ENCODE results near the gene SLC35D1.
"Not testable (repeated sequence)": the region's sequence is repeated elsewhere in the genome, so short reads cannot be mapped to it uniquely, and the experiment has no call there.

- TF ChIP-seq CTCF (conservative IDR thresholded peaks at IDR 0.05; ENCODE audit: low read length); EZH2phosphoT487 (IDR thresholded peaks at IDR 0.05; ENCODE audit: borderline replicate concordance): not testable (repeated sequence)
These were observed 74.3 kb downstream of the SLC35D1 start for GRCh38 chr1:66979621-66980020.

Data from Loucy (cell line).